NCI-H2029 (cell line): ENCODE data around the gene PPIL6.

ENCODE experiments used
- DNase-seq: peaks from one replicate; lab custom pipeline; 2025; lab: John Stamatoyannopoulos, UW

The PPIL6 gene

DNA sequence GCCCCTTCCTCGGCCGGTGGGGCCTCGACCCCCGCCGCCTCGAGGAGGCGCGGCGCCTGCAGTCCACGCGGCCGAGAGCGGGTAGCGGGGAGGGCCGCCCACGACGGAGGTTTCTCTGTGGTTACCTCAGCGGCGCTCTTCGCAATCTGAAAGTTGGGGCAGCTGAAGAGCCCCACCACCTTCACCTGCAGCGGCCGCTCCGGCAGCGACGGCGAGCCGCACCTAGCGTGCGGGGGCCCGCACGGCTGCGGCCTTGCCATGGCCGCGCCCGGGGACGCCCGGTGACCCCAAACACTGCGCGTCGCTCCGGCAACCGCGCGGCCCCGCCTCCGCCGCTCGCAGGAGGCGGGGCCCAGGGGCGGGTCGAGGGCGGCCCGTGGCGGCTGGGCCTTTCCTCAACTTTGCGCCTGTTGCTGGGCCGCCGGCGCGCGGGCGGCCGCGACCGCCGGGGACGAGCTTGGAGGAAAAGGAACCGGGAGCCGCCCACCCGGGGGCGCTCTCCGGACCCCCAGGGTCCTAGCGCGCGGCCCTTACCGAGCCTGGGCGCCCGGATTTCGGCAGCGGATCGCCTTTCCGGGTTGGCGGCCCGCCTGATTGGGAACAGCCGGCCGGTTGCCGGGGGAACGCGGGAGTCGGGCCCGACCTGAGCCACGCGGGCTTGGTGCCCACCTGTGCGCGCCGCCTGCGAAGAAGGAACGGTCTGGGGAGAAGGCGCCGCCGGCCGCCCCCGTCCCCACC, at the start of gene PPIL6, which contains the start of gene SMPD2:
PPIL6 (minus strand) TSS at position 298 of the 738 bp plus-strand sequence; CDS start at position 260, 38 bp downstream.
SMPD2 (plus strand) TSS at position 394 of the 738 bp plus-strand sequence. CDS start 398 bp downstream, outside the sequence.
- peak; percentile 72 for DNase-seq

DNA sequence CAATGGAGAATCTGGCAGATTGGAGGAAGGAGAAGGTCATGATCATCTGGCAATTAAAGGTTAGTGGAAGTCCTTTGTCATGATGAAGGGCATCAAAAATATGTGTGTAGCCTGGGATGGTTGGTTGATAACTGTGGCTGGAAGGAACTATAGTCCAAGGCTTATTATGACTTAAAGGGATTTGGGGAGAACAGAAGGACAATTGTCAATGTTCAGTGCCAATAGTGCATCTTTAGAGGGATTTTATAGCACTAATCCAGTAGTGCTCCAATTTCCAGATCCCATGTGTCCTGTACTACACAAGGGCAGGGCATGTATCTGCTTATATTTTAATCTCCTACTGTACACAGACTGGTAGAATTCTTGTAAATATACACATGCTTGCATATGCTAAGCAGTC, 47.6 kb upstream of the PPIL6 start:
- no peak for DNase-seq

GRCh38 chr6:109486068-109486467, 45.6 kb upstream of the PPIL6 start:
- no peak for DNase-seq

GRCh38 chr6:109485266-109485935, 45.0 kb upstream of the PPIL6 start:
- DNase-seq: no peak

DNA sequence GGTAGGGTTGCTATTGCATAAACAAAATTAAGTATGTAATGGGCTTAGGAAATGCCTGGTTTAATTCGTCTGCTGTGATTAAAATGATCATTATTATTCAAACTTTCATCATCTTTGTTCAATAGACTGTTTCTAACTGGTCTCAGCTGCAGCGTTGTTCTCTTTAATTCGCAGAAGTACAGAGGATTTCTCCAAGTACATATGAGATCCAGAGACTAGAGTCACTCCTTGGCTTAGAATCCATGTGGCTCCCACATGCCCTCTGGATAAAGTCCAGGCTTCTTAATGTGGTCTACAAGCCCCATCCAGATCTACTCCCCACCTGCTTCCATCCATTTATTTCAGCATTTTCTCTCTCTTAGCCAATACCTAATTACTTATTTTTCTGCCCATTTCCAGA, 43.7 kb upstream of the PPIL6 start:
- DNase-seq: no peak

- no peak for DNase-seq
Observed at GRCh38 chr6:109483735-109484057, 43.3 kb upstream of the PPIL6 start.

- DNase-seq: peak; percentile 93
Observed at GRCh38 chr6:109482905-109483734, 42.7 kb upstream of the PPIL6 start, which contains the start of gene ZBTB24. Gene ZBTB24, minus strand, starts transcription at chr6:109483219. Its CDS starts 1,193 bp downstream, at chr6:109482026.

DNA sequence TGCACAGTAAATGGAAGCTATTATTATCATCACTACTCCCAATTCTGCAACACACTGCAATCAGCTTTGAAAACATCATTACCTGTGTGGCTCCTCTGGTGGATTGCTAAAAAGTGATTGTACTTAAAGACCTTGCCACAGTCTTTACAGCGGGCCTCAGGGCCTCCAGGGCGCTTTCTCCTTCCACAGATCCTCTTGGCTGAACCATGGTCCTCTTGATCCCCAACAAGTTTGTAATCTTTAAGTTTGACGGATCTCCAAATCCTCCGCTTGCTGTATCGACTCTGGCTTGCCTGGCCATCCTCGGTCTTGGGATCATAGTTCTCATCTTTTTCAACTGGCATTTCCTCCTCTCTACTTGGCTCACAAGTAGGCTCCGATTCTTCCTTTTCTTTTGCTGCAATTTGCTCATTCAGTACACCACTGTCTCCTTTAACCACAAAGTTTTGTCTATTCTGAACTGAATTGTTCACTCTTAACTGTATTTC, 40.6 kb upstream of the PPIL6 start:
- DNase-seq: no peak

GRCh38 chr6:109478841-109479624, 38.6 kb upstream of the PPIL6 start:
- no peak for DNase-seq

- DNase-seq: no peak
Observed at GRCh38 chr6:109478222-109478805, 37.9 kb upstream of the PPIL6 start.

DNA sequence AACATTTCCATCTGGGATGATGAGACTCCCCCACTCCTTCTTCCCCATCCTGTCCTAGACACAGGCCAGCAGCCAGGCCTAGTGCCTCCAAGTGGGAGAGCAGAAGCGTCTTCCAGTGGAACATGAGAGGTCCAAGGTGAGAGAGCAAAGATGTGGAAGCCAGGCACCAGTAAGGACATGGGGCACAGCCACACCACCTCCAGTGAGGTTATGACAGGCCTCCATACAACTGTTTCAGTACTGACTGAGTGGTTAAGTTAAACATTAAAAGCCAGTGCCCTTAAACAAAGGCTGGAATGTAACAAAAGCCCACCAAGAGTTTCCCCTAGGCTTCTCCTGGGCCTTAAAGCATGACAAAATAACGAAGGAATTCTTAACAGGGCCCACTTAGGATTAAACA, 37.3 kb upstream of the PPIL6 start:
- DNase-seq: no peak

GRCh38 chr6:109477184-109477583, 36.8 kb upstream of the PPIL6 start:
- DNase-seq: no peak

GRCh38 chr6:109475625-109476024, 35.2 kb upstream of the PPIL6 start:
- no peak for DNase-seq

DNA sequence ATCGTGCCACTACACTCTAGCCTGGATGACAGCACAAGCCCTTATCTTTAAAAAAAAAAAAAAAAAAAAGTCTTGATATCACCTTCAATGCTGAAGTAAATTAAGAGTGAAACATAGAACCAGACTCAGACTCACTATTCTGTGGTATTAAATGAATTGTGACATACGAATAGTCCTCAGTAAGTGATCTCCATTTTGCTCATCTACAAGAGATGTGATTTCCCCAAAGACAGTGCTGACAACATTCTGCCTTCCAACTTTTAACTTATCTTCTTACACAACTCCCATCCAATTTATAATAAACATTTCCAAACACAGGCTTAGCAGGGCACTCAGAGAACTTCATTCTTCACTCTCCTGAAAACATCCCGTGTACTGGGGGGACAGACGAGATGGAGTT, 34.6 kb upstream of the PPIL6 start:
- no peak for DNase-seq

DNA sequence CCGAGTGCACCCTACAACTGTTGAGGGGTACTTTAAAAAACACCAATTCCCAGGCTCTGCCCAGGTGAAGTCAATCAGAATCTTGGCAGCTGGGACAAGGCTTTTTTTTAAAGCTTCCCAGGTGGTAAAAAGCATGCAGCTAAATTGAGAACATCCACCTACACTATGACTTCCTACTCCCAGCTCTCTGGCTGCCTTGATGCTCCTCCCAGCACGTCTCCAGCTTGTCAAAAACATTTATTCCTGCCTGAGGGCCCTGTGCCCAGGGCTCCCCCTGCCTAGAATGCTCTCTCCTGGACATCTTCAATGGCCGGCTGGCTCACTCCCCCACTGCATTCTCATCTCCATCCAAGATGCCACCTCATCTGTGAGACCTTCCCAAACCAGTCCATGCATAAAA, 32.7 kb upstream of the PPIL6 start:
- DNase-seq: no peak

DNA sequence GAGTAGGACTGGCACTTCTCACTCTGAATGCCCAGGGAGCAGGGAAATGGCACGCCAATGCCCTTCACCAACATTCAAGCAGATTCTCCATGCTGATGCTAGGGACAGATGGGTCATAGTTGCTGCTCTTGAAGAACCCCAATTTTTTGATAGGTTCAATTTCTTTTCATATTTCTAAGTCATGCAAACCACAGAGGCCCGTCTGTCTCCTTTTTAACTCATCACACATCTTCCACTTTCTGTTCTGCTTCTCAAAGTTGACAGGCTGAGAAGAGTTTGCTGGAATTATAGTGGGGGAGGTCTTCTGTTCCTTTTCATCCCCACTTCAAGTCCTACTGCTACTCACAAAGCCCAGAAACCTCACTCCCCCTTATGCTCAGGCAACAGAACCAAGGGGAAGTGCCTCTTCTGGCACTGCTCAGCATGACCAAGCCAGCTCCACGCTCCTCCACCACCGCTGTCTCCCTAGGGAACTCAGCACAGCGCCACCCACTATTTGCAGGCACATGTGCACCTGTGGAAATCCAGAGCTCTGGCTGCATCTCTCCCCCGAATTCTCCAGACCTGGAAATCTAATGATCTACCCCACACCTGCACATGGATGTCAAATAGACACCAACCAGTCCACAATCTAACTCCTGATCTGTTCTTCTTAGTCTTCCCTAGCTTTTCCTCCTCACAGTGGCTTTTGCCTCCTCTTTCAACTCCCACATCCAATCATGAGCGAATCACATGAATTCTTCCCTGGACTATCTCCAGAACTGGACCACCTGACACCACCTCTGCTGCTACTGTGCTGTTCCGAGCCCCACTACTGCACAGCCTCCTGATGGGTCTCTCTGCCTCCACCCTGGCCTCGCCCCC, 31.9 kb upstream of the PPIL6 start:
- DNase-seq: no peak

DNA sequence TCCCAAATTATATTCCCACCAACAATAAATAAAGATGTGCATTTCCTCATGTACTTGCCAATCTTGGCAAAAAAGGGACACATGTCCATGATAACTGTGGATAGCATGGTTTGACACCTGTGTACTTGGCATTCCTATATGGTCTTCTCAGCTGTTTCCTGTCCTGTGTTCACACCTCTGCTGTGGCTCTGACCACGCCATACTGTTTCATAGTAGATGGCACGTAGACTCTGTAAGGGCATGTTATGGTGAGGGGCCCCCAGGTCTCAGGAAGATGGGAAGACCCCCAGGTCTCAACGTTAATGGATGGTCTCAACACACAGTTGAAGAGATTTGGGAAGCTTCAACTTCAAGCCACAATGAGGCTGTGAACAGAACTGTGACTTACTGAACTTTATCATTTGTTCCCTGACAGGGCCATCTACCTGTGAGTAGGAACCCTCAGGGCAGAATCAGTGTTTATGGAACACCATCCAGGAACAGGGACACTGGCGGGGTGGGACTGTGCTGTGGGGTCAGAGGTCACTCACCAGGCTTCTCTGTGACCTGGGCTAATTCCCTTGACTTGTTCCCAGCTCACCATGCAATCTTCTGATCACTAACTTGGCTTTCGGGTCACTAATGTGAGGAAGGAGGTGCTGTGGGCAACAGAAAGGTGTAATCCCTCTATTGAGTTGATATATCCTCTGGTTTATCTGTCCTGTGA, 30.8 kb upstream of the PPIL6 start:
- no peak for DNase-seq

- no peak for DNase-seq
Observed at GRCh38 chr6:109469591-109470189, 29.3 kb upstream of the PPIL6 start.

DNA sequence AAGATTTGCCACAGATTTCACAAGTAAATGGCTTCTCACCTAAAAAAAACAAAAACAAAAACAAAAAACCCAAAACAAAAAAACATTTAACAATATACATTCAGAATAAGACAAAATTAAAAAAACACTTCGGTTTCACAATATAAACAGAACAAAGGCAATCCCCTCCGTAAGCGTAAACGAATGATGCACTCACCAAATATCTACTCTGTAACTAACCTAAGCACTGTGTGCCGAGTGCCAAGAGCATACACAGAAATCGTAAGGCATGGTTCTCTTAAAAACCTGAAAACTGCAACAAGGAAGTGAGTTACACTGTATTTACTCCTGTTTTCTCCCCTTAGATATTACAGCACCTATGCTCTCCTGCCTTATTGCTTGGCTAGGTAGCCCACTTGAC, 27.3 kb upstream of the PPIL6 start:
- DNase-seq: no peak
